Stomach (tissue), 9 donors: ENCODE results near the gene FLRT2. TPM values are rescaled to one million over a fixed set of nuclear protein-coding genes. Genes with fewer than 3 reads are reported as not detected.

Source experiments
- DNase-seq, 2 donors: peaks; one replicate each; pipeline versions ENCODE4 v3.0.0 to v3.0.0-alpha.2; 2013 to 2019
- H3K27ac ChIP-seq, 5 donors: fragments of 200-600 bp in 4 of 5; sonication (generic) in 4 of 5; one replicate each; pipeline ENCODE4 v1.5.1; 2013 to 2019; ENCODE audit warnings: mild to moderate bottlenecking in 1 of 5, moderate library complexity in 1 of 5
- H3K27me3 ChIP-seq, 3 donors: fragments of 200-600 bp; sonication (generic); one replicate each; pipeline ENCODE4 v1.5.1; 2017 to 2019; ENCODE audit warnings: mixed run types in 1 of 3
- H3K36me3 ChIP-seq, 4 donors: fragments of 200-600 bp; sonication (generic); 1 replicate in 3 of 4; 2 replicates in 1 of 4; pipeline ENCODE4 v1.5.1; 2016 to 2019
- H3K4me1 ChIP-seq, 4 donors: fragments of 200-600 bp; sonication (generic); one replicate each; pipeline ENCODE4 v1.5.1; 2016 to 2019
- H3K4me3 ChIP-seq, 4 donors: fragments of 200-600 bp; sonication (generic) in 3 of 4; one replicate each; pipeline ENCODE4 v1.5.1; 2016 to 2019; ENCODE audit warnings: mild to moderate bottlenecking in 1 of 4
- H3K9me3 ChIP-seq, 4 donors: fragments of 200-600 bp; sonication (generic); one replicate each; pipeline ENCODE4 v1.5.1; 2016 to 2019
- CTCF ChIP-seq, 7 experiments: fragments of 450-650 bp in 4 of 7; fragments of 200-600 bp in 3 of 7; sonication (generic) in 3 of 7; IDR thresholded peaks; one replicate each; pipeline ENCODE4 v1.5.1; 2016 to 2019; ENCODE audit warnings: antibody characterized with exemption in 7 of 7, control low read depth in 2 of 7, mild to moderate bottlenecking in 1 of 7
- EP300 ChIP-seq: sonication (generic); formaldehyde crosslinking; IDR thresholded peaks from one replicate; pipeline ENCODE4 v1.6.1; 2017; ENCODE audit warnings: antibody characterized with exemption
- POLR2A ChIP-seq, 4 donors: fragments of 450-650 bp; IDR thresholded peaks; one replicate each; pipeline ENCODE4 v1.6.1; 2016; ENCODE audit warnings: antibody characterized with exemption in 4 of 4, control low read depth in 2 of 4, mild to moderate bottlenecking in 1 of 4, moderate library complexity in 1 of 4
- POLR2AphosphoS5 ChIP-seq, 3 donors: sonication (generic); formaldehyde crosslinking; IDR thresholded peaks; one replicate each; pipeline ENCODE4 v1.6.1; 2016; ENCODE audit warnings: antibody characterized with exemption in 3 of 3
- WGBS, 5 donors: extraction: QIAGEN DNeasy Blood & Tissue Kit in 3 of 5; methylation state at CpG; one replicate each; pipeline versions ENCODE4 v1.1.5 to v1.1.7; 2013 to 2018; 5-methylcytosine and 5-hydroxymethylcytosine counted together
- intact Hi-C: fragments of 100-400 bp; cut with DNase I; formaldehyde crosslinking; loops from one replicate; pipeline ENCODE4 v1.15.1; 2023; ENCODE audit warnings: low total_unique reads
- polyA plus RNA-seq, 3 donors: library from polyadenylated mRNA; stranded (reverse); fragments of 200-250 nt; gene quantifications; one replicate each; pipeline ENCODE4 v1.2.3, GENCODE V29; 2013
- total RNA-seq, 5 donors: library from RNA; depleted of rRNA; stranded (reverse); fragments of >200 nt; gene quantifications; one replicate each; pipeline versions ENCODE4 v1.1.0 to v1.2.3, GENCODE V29; 2014 to 2016
- donor health status: healthy with polysubstance abuse.
- donor health status: Bipolar disorder and iron deficiency.
- donor health status: healthy.

FLRT2 gene
- total and polyA plus RNA-seq, 8 donors = 0.45 to 34.1 (median 1.2) TPM

- Histone ChIP-seq H3K27ac (no peak overlapping the region), H3K9me3 (no peaks in the 10 kb centered on the region), H3K36me3 (no peaks in the 10 kb centered on the region), H3K27me3 (no peaks in the 10 kb centered on the region), H3K4me1 (no peaks in the 10 kb centered on the region), H3K4me3 (no peak overlapping the region)
- DNase-seq = no peak
- no peak for TF ChIP-seq POLR2AphosphoS5 (IDR thresholded peaks at IDR 0.05)
- no peak for TF ChIP-seq POLR2A (IDR thresholded peaks at IDR 0.05)
- no peak for TF ChIP-seq CTCF (IDR thresholded peaks at IDR 0.05)
- no peak for TF ChIP-seq EP300
- intact Hi-C loops = no loop called here
Observed at GRCh38 chr14:85572845-85573244, 42.9 kb downstream of the FLRT2 start.

DNA sequence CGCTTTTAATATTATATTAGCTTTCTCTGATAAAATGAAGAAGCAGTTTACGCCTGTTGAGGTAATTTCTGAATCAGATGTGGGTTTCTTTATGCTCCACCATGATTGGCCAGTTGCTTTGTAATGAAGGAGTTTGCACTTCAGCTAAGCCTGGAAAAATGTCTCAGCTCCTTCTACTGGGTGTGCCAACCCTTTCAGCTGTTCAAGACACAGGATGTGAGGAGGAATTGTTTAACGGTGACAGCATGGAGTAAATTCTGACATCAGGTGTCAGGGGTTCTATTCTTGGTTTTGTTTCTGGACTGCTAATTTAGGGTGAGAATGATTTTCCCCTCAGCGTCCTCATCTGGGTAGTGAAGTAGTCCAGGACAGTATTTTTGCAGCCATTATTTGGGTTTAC lies 43.5 kb downstream of the FLRT2 start:
- no peak overlapping the region for H3K4me3 ChIP-seq
- intact Hi-C loops = no loop called here
- TF ChIP-seq POLR2AphosphoS5 (IDR thresholded peaks at IDR 0.05) = no peak
- no peak for TF ChIP-seq EP300
- TF ChIP-seq CTCF (IDR thresholded peaks at IDR 0.05) = no peak
- TF ChIP-seq POLR2A (IDR thresholded peaks at IDR 0.05) = no peak
- H3K4me1 ChIP-seq = no peaks in the 10 kb centered on the region
- H3K27ac ChIP-seq = no peak overlapping the region
- no peaks in the 10 kb centered on the region for H3K9me3 ChIP-seq
- DNase-seq = no peak
- WGBS, 5 donors = 67 to 84% (median 80%) methylated on average over 4 of the region's 4 CpGs
- H3K36me3 ChIP-seq = no peaks in the 10 kb centered on the region
- H3K27me3 ChIP-seq = no peaks in the 10 kb centered on the region

DNA sequence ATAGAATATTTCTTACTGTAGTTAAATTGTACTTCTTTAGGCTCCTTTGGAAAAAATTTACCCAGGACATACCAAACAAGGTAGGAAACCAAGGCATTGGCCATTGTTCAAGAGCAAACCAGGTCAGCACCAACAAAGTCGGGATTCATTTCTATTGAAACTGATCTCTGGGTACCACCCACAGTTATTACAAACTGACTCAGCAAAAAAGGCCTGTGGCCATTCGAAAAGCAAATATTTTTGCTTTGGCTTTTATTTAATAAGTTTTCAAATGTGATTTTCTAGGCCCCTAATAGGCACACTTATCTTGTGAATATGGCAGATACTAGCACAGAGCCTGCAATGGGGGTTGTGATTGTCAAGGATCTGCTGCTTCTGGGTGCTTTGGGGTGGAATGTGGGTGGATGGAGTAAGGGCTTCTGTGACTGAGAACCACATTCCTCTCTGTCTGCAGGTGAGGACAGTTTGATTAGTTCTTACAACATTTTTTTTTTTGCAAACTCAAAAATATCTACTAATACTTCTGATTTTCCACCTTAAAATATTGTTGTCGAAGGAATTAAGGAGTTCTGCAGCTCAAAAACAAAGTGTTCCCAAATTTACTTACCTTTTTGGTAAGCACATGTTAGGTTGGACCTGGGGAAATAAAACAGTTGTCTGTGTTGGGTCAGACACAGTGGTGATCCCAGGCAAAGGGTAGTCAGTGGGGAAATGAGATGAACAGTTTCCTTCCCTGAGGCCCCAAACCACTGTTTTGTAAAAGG lies 45.1 kb downstream of the FLRT2 start:
- no peak overlapping the region for H3K4me3 ChIP-seq
- WGBS, 5 donors = 64 to 75% (median 68%) methylated on average over 3 of the region's 3 CpGs
- H3K4me1 ChIP-seq = no peaks in the 10 kb centered on the region
- no peaks in the 10 kb centered on the region for H3K36me3 ChIP-seq
- TF ChIP-seq POLR2AphosphoS5 (IDR thresholded peaks at IDR 0.05) (no peak), POLR2A (IDR thresholded peaks at IDR 0.05) (no peak), EP300 (no peak), CTCF (IDR thresholded peaks at IDR 0.05) (no peak)
- H3K27me3 ChIP-seq = no peaks in the 10 kb centered on the region
- H3K27ac ChIP-seq = no peak overlapping the region
- no peak for DNase-seq
- H3K9me3 ChIP-seq = no peaks in the 10 kb centered on the region
- intact Hi-C loops = no loop called here

DNA sequence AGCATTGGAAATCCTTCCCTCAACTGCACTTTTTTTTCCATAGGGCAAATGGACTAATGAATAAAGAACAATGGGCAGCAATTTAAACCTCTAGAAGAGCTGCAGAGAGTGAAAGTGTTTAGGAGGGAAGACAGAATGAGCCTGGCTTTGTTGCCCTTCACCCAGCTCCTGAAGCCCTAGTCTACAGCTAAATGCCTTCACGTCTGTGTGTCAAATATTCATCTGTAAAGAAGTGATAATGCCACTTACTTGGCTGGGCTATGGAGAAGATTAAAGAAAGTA lies 45.6 kb downstream of the FLRT2 start:
- Histone ChIP-seq H3K4me3 (no peak overlapping the region), H3K36me3 (no peaks in the 10 kb centered on the region), H3K27me3 (no peaks in the 10 kb centered on the region), H3K4me1 (no peaks in the 10 kb centered on the region), H3K9me3 (no peaks in the 10 kb centered on the region), H3K27ac (peak overlapping the region in 1 of 5 donors; percentile 0)
- no peak for DNase-seq
- intact Hi-C loops = no loop called here
- whole genome bisulfite sequencing, 5 donors = 50 to 71% (median 56%) methylated on average over 1 of the region's 1 CpG
- TF ChIP-seq CTCF (IDR thresholded peaks at IDR 0.05) (no peak), POLR2AphosphoS5 (IDR thresholded peaks at IDR 0.05) (no peak), POLR2A (IDR thresholded peaks at IDR 0.05) (no peak), EP300 (no peak)
